NCI-H2081 treated with DMSO at 0.1 percent for 48 hours (cell line): ENCODE measurements around the gene SLC12A7.
"Not testable (repeated sequence)": the region's sequence is repeated elsewhere in the genome, so short reads cannot be mapped to it uniquely, and the experiment has no call there.

Experiments
- DNase-seq: peaks from one replicate; lab custom pipeline; 2025; lab: John Stamatoyannopoulos, UW

Gene SLC12A7

GRCh38 chr5:1111727-1112289 lies at the start of gene SLC12A7:
Gene SLC12A7 (minus strand): TSS chr5:1112063. CDS start chr5:1111991, 72 bp downstream.
- no peak for DNase-seq

GRCh38 chr5:1161108-1161832 lies 49.4 kb upstream of the SLC12A7 start:
- DNase-seq: no peak

- no peak for DNase-seq
These were observed 48.0 kb upstream of the SLC12A7 start for GRCh38 chr5:1159774-1160406.

- no peak for DNase-seq
These were observed 47.4 kb upstream of the SLC12A7 start for GRCh38 chr5:1159341-1159675.

GRCh38 chr5:1158647-1159340 lies 46.9 kb upstream of the SLC12A7 start:
- no peak for DNase-seq

GRCh38 chr5:1157461-1157986 lies 45.7 kb upstream of the SLC12A7 start:
- DNase-seq: not testable (repeated sequence)

- DNase-seq: no peak
These were observed 45.0 kb upstream of the SLC12A7 start for GRCh38 chr5:1156754-1157460.

GRCh38 chr5:1156033-1156753 lies 44.3 kb upstream of the SLC12A7 start:
- DNase-seq: no peak

GRCh38 chr5:1155191-1156032 lies 43.5 kb upstream of the SLC12A7 start:
- no peak for DNase-seq

- DNase-seq: no peak
These were observed 41.6 kb upstream of the SLC12A7 start for GRCh38 chr5:1153428-1153827.

GRCh38 chr5:1152771-1153282 lies 41.0 kb upstream of the SLC12A7 start:
- peak; percentile 69 for DNase-seq

- DNase-seq: peak; percentile 24
These were observed 40.3 kb upstream of the SLC12A7 start for GRCh38 chr5:1152156-1152555.

GRCh38 chr5:1151316-1151715 lies 39.5 kb upstream of the SLC12A7 start:
- DNase-seq: peak; percentile 17

- no peak for DNase-seq
These were observed 39.0 kb upstream of the SLC12A7 start for GRCh38 chr5:1150866-1151265.

- DNase-seq: no peak
These were observed 33.0 kb upstream of the SLC12A7 start for GRCh38 chr5:1144638-1145396.

- no peak for DNase-seq
These were observed 32.2 kb upstream of the SLC12A7 start for GRCh38 chr5:1144089-1144488.

GRCh38 chr5:1143670-1143951 lies 31.7 kb upstream of the SLC12A7 start:
- DNase-seq: no peak

- DNase-seq: no peak
These were observed 31.2 kb upstream of the SLC12A7 start for GRCh38 chr5:1142886-1143669.

GRCh38 chr5:1141834-1142233 lies 30.0 kb upstream of the SLC12A7 start:
- no peak for DNase-seq
